Activated CD8-positive, alpha-beta memory T cell treated with anti-CD3 and anti-CD28 coated beads, Interleukin-2, amount 50 U/mL, for 1 hour (primary cell): ENCODE results near the gene DIDO1.

Experiments used
- DNase-seq: peaks from one replicate; pipeline ENCODE4 v3.0.0-alpha.2; 2020; ENCODE audit errors: extremely low read depth

DIDO1 gene

GRCh38 chr20:62926229-62927127 lies at the start of gene DIDO1:
TSS of gene DIDO1 (minus strand) at chr20:62926505.
- peak; percentile 53 for DNase-seq

- no peak for DNase-seq
Measured at GRCh38 chr20:62975251-62975760, 49.0 kb upstream of the DIDO1 start.

- DNase-seq = no peak
Measured at GRCh38 chr20:62972845-62973745, 46.8 kb upstream of the DIDO1 start.

- peak; percentile 63 for DNase-seq
Measured at GRCh38 chr20:62971950-62972844, 45.9 kb upstream of the DIDO1 start.

GRCh38 chr20:62971211-62971949 lies 45.1 kb upstream of the DIDO1 start:
- DNase-seq = no peak

- no peak for DNase-seq
Measured at GRCh38 chr20:62970307-62971210, 44.3 kb upstream of the DIDO1 start.

- DNase-seq = no peak
Measured at GRCh38 chr20:62969939-62970306, 43.6 kb upstream of the DIDO1 start.

- no peak for DNase-seq
Measured at GRCh38 chr20:62969179-62969760, 43.0 kb upstream of the DIDO1 start.

GRCh38 chr20:62968378-62969178 lies 42.3 kb upstream of the DIDO1 start:
- no peak for DNase-seq

GRCh38 chr20:62967628-62968351 lies 41.5 kb upstream of the DIDO1 start:
- no peak for DNase-seq

- DNase-seq = no peak
Measured at GRCh38 chr20:62967149-62967501, 40.8 kb upstream of the DIDO1 start.

GRCh38 chr20:62966212-62967148 lies 40.2 kb upstream of the DIDO1 start:
- DNase-seq = no peak

GRCh38 chr20:62965363-62965771 lies 39.1 kb upstream of the DIDO1 start:
- no peak for DNase-seq

GRCh38 chr20:62964700-62965099 lies 38.4 kb upstream of the DIDO1 start:
- DNase-seq = no peak

- DNase-seq = no peak
Measured at GRCh38 chr20:62963614-62964397, 37.5 kb upstream of the DIDO1 start.
